ENCODE measurements around the gene WNT2.

DNA sequence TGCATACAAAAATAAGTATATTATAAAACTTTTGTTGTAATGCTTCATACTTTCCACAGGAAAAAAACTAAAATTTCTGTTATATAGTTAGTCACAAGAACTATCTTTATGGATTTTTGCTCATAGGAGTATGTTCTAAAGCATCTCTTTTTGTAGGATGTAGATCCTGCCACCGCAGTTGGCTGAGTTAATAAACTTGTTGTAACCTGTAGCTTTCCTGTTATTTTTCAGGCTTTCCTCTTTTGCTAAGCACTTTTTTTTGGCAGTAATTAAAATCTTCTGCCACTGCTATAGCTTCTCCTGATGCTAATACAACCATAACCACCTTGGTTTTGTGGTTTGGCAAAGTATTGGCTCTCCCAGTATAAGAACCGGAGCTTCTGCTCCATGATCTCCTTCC, 60.3 kb downstream of the WNT2 start:
- TF ChIP-seq, protein P1, sequence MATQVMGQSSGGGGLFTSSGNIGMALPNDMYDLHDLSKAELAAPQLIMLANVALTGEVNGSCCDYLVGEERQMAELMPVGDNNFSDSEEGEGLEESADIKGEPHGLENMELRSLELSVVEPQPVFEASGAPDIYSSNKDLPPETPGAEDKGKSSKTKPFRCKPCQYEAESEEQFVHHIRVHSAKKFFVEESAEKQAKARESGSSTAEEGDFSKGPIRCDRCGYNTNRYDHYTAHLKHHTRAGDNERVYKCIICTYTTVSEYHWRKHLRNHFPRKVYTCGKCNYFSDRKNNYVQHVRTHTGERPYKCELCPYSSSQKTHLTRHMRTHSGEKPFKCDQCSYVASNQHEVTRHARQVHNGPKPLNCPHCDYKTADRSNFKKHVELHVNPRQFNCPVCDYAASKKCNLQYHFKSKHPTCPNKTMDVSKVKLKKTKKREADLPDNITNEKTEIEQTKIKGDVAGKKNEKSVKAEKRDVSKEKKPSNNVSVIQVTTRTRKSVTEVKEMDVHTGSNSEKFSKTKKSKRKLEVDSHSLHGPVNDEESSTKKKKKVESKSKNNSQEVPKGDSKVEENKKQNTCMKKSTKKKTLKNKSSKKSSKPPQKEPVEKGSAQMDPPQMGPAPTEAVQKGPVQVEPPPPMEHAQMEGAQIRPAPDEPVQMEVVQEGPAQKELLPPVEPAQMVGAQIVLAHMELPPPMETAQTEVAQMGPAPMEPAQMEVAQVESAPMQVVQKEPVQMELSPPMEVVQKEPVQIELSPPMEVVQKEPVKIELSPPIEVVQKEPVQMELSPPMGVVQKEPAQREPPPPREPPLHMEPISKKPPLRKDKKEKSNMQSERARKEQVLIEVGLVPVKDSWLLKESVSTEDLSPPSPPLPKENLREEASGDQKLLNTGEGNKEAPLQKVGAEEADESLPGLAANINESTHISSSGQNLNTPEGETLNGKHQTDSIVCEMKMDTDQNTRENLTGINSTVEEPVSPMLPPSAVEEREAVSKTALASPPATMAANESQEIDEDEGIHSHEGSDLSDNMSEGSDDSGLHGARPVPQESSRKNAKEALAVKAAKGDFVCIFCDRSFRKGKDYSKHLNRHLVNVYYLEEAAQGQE (IDR thresholded peaks at IDR 0.05; ENCODE audit: borderline replicate concordance) = no peak
- TF ChIP-seq TAF1 (IDR thresholded peaks at IDR 0.05; ENCODE audit: low read depth) = no peak
